AG04449 (cell line): Measurements from ENCODE around the gene CORO2B.

Source experiments
- CTCF ChIA-PET: fragments of 350-600 bp; formaldehyde crosslinking; extraction: SDS; loops from one replicate; lab custom pipeline; 2021; ENCODE audit warnings: antibody characterized with exemption; lab: Yijun Ruan, JAX
- POLR2A ChIA-PET: fragments of 400-600, 350-600 bp; formaldehyde crosslinking; extraction: SDS; loops from one replicate; lab custom pipeline; 2020; ENCODE audit warnings: antibody characterized with exemption, inconsistent platforms; lab: Yijun Ruan, JAX
- DNase-seq: peaks from one replicate; pipeline ENCODE4 v3.0.0-alpha.2; 2010; ENCODE audit warnings: low read depth, low spot score
- H3K4me3 ChIP-seq: 2 replicates; pipeline ENCODE4 v1.5.1; 2011; ENCODE audit warnings: low read depth, mild to moderate bottlenecking, control low read depth, low read length
- CTCF ChIP-seq: IDR thresholded peaks from one replicate; pipeline ENCODE4 v1.5.1; 2011; ENCODE audit warnings: mild to moderate bottlenecking, moderate library complexity, low read length, control low read depth, inconsistent platforms; ENCODE audit not compliant: insufficient read depth; ENCODE audit errors: missing control alignments

Gene CORO2B

GRCh38 chr15:68581725-68582124 lies 2.9 kb downstream of the CORO2B start:
- no peak for TF ChIP-seq CTCF
- POLR2A ChIA-PET: no interaction called here
- DNase-seq: no peak
- CTCF ChIA-PET: interaction anchor here (1.4 to 7.7 kb wide), 5 partner anchors 11 to 92 kb away, joined by 3 to 81 read pairs (median 7); no protein-coding TSS in a partner anchor
- no peak overlapping the region for H3K4me3 ChIP-seq

GRCh38 chr15:68582236-68582635 lies 3.4 kb downstream of the CORO2B start:
- no peak for DNase-seq
- TF ChIP-seq CTCF: no peak
- H3K4me3 ChIP-seq: no peak overlapping the region
- ChIA-PET POLR2A (no interaction called here), CTCF (interaction anchor here (1.4 to 7.7 kb wide), 3 partner anchors 10 to 92 kb away, joined by 3 to 81 read pairs (median 5); no protein-coding TSS in a partner anchor)

- CTCF ChIA-PET: interaction anchor here (1.4 to 7.7 kb wide), 2 partner anchors 10 to 91 kb away, joined by 5 to 81 read pairs; no protein-coding TSS in a partner anchor
- TF ChIP-seq CTCF: no peak
Observed at GRCh38 chr15:68582864-68583263, 4.1 kb downstream of the CORO2B start.

GRCh38 chr15:68583321-68583720 lies 4.5 kb downstream of the CORO2B start:
- no peak for TF ChIP-seq CTCF
- no peak overlapping the region for H3K4me3 ChIP-seq
- DNase-seq: no peak
- POLR2A ChIA-PET: no interaction called here
- CTCF ChIA-PET: interaction anchor here (1.4 to 7.7 kb wide), 2 partner anchors 9 to 90 kb away, joined by 5 to 81 read pairs; no protein-coding TSS in a partner anchor

More at GRCh38 chr15:68582864-68583263, 4.1 kb downstream of the CORO2B start:
- no peak overlapping the region for H3K4me3 ChIP-seq
- POLR2A ChIA-PET: no interaction called here
- no peak for DNase-seq

GRCh38 chr15:68583936-68584755 lies 5.4 kb downstream of the CORO2B start:
- no peak for TF ChIP-seq CTCF
- H3K4me3 ChIP-seq: no peak overlapping the region
- no peak for DNase-seq
- ChIA-PET POLR2A (no interaction called here), CTCF (interaction anchor here (0.7 to 1.6 kb wide), 3 partner anchors 34 to 90 kb away, joined by 3 to 8 read pairs (median 4); no protein-coding TSS in a partner anchor)
